Muscle layer of duodenum (tissue), 2 donors: ENCODE measurements around the gene PLK5.

Experiments used
- H3K27ac ChIP-seq: one replicate; pipeline ENCODE4 v1.7.0; 2013; ENCODE audit warnings: mild to moderate bottlenecking, low read length
- H3K27me3 ChIP-seq: one replicate; pipeline ENCODE4 v1.7.0; 2013; ENCODE audit warnings: low read depth, mild to moderate bottlenecking, control low read depth, low read length
- H3K36me3 ChIP-seq, 2 donors: one replicate each; pipeline ENCODE4 v1.7.0; 2013; ENCODE audit warnings: low read length in 2 of 2, control low read depth in 1 of 2, mild to moderate bottlenecking in 1 of 2; ENCODE audit not compliant: insufficient read depth in 2 of 2, control insufficient read depth in 1 of 2
- H3K4me1 ChIP-seq, 2 donors: one replicate each; pipeline ENCODE4 v1.7.0; 2013; ENCODE audit warnings: low read length in 2 of 2, mild to moderate bottlenecking in 2 of 2, control low read depth in 1 of 2, moderate library complexity in 1 of 2; ENCODE audit not compliant: insufficient read depth in 2 of 2, control insufficient read depth in 1 of 2
- H3K4me3 ChIP-seq, 2 donors: one replicate each; pipeline ENCODE4 v1.7.0; 2013; ENCODE audit warnings: low read length in 2 of 2, low read depth in 1 of 2, mild to moderate bottlenecking in 1 of 2
- H3K9me3 ChIP-seq, 2 donors: one replicate each; pipeline ENCODE4 v1.7.0; 2013; ENCODE audit warnings: low read length in 2 of 2, control low read depth in 1 of 2, mild to moderate bottlenecking in 1 of 2; ENCODE audit not compliant: control insufficient read depth in 1 of 2
- donor health status: healthy.

PLK5 gene

DNA sequence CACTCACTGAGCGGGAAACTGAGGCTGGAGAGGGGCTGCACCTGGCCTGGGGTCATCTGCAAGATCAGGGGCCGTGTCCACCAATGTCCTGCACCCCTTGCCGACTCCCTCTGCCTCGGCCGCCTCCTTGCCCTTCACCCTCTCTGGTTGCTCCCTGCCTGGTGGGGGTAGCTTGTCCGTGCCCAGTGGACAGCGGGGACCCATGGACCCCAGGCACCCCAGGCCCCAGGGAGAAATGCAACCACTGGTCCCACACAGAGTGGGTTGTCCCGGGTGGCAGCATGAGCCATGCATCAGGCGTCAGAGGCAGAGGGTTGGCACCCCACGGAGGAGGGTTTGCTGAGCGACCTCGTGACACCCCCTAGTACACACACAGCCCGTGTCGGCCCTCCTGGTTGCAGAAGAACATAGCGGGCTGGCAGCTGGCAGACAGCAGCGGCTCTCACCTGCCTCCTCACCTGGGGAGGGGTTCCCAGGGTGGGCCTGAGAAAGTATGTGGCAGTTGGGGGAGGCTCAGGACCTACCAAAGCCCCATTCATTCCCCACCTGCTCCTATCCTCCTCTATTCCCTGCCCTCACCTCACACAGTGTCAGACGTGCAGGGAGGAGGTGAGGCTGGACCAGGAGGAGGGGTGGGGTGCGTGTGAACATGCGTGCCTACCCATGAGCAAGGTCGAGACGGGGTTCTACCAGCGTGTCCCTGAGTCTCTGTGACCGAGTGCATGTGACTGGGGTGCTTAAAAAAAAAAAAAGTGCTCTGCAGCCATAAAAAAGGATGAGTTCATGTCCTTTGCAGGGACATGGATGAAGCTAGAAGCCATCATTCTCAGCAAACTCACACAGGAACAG lies 19.7 kb upstream of the PLK5 start:
- Histone ChIP-seq H3K4me1 (peaks cover 0 to 8% of the 10 kb centered on the region in 2 donors), H3K27me3 (peaks cover 13% of the 10 kb centered on the region), H3K4me3 (no peak overlapping the region), H3K36me3 (no peaks in the 10 kb centered on the region), H3K27ac (no peak overlapping the region), H3K9me3 (peaks cover 0 to 6% of the 10 kb centered on the region in 2 donors)

DNA sequence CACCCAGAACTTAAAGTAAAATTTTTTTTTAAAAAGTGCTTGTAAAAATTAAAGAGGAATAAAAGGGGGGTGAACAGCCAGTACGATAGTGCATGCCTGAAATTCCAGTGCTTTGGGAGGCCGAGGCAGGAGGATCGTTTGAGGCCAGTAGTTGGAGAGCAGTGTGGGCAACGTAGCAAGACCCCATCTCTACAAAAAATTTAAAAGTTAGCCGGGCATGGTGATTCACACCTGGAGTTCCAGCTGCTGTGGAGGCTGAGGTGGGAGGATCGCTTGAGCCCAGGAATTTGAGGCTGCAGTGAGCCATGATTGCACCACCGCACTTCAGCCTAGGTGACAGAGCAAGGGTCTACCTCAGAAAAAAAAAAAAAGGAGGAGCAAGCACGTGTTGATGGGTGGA lies 18.9 kb upstream of the PLK5 start:
- Histone ChIP-seq H3K4me3 (no peak overlapping the region), H3K4me1 (peaks cover 0 to 8% of the 10 kb centered on the region in 2 donors), H3K36me3 (no peaks in the 10 kb centered on the region), H3K9me3 (peaks cover 0 to 6% of the 10 kb centered on the region in 2 donors), H3K27me3 (peaks cover 13% of the 10 kb centered on the region), H3K27ac (no peak overlapping the region)

DNA sequence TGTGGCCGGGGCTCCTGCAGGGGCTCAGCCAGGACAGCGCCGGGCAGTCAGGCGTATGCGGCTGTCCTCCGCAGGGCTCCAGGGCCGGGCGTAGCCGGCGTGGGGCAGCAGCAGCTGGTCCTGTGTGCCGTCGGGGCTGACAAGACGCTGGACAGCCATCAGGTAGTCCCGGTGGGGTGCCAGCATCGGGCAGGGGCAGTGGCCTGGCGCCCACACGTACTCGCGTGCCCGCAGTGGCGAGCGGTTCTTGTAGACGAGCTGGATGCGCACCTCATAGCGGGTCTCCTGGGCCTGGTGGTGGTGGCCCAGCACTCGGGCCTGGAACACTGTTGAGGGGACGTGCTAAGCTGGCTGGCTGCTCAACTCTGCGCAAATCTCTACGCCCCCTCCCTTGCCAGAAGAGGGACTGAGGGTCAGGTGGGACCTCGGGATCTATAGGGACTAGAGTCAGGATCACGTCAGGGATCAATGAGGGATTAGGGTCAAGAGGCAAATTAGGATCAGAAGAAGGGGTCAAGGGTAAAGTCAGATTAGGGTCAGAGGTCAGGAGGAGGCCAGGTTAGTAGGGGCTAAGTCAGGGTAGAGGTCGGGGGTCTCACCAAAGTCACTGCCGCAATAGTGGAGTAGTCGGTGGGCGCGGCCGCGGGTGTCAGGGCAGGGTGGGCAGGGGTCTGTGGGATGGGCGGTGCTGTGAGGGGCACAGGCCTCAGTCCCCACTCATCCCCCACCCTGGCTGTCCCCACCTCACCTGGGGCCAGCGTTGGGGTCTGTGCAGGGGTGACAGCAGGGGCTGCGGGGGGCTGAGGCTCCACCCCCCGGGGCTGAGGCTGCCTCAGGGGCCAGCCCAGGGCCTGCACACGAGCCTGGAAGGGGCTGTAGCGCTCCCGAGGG lies 17.6 kb upstream of the PLK5 start:
- Histone ChIP-seq H3K27ac (no peak overlapping the region), H3K9me3 (peaks cover 0 to 6% of the 10 kb centered on the region in 2 donors), H3K27me3 (peaks cover 13% of the 10 kb centered on the region)

DNA sequence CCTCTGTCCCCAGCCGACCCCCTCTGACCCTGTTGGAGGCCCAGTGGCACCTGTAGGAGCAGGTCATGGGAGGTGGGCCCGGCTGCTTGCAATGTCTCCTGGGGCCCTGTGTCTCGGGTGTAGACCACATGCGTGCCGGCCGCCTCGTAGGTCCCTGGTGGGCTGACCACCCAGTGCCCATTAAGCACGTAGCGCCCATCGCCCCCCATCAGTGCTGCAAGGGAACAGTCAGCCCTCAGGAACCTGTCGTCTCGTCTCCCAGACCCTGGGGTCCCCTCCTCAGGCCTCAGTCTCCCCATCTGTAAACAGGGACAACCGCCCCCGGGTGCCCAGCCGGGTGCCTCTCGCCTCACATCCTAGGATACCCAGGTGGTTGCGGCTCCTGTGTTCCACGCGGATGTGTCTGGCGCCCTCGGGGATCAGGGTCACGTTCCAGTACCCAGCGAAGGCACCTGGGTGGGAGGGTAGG lies 16.7 kb upstream of the PLK5 start:
- Histone ChIP-seq H3K27ac (no peak overlapping the region), H3K36me3 (no peaks in the 10 kb centered on the region), H3K4me3 (peak overlapping the region; percentile 30 to 34), H3K9me3 (peaks cover 0 to 6% of the 10 kb centered on the region in 2 donors), H3K27me3 (peaks cover 15% of the 10 kb centered on the region), H3K4me1 (peaks cover 0 to 8% of the 10 kb centered on the region in 2 donors)

More for the DNA sequence above, 17.6 kb upstream of the PLK5 start:
- peaks cover 0 to 8% of the 10 kb centered on the region in 2 donors for H3K4me1 ChIP-seq
- H3K36me3 ChIP-seq, result no peaks in the 10 kb centered on the region
- no peak overlapping the region for H3K4me3 ChIP-seq

DNA sequence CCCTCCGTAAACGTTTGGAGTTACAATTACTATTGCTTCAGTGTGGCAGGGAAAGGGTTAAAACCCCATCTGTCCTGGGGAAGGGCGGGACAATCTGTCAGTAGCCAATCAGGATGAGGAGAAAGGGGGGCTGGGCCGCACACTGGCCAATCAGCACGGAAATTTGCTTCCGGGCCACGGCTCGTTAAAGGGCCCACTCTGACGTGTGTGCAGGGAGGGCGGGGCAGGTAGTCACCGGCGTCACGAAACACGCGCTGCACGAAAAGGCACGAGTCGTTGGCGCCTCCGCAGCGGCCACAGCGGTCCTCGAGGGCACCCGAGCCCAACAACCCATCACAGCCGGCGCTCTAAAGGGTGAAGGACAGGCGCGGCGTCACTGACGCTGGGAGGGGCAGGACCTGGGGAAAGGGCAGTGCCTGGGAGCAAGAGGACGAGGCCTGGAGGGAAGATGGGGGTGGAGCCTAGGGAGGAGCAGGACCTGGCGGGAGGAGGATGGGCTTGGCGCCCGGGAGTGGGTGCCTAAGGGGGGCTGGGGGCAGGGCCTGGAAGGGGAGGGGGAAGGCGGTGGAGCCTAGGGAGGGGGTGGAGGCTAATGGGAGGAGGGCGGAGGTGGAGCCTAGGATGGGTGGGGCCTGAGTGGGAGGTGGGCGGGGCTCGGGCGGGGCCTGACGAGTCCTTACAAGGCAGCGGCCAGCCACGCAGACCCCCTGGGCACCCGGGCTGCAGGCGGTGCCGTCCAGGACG lies 15.9 kb upstream of the PLK5 start:
- H3K27me3 ChIP-seq, result peaks cover 14% of the 10 kb centered on the region
- H3K36me3 ChIP-seq, result no peaks in the 10 kb centered on the region
- H3K4me1 ChIP-seq, result peaks cover 0 to 8% of the 10 kb centered on the region in 2 donors
- peaks cover 0 to 6% of the 10 kb centered on the region in 2 donors for H3K9me3 ChIP-seq
- H3K4me3 ChIP-seq, result peak overlapping the region; percentile 30 to 34
- no peak overlapping the region for H3K27ac ChIP-seq

DNA sequence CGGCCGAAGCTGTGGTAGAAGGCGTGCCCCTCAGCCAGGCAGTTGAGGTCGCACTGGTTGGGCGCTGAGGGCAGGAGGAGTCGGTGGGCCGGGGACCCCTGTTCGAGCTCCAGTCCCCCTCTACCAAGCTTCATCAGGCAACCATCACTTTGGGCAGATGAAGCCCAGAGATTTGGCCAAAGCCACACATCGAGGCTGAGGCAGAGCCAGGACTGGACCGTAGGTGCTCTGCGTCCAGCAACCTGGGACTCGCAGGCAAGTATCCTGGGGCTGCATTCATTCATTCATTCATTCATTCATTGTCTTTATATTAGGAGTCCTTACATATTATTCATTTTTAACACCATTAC lies 15.4 kb upstream of the PLK5 start:
- no peak overlapping the region for H3K27ac ChIP-seq
- peaks cover 9% of the 10 kb centered on the region for H3K27me3 ChIP-seq
- H3K36me3 ChIP-seq, result no peaks in the 10 kb centered on the region
- peaks cover 0 to 13% of the 10 kb centered on the region in 2 donors for H3K4me1 ChIP-seq
- H3K4me3 ChIP-seq, result peak overlapping the region in 1 of 2 donors; percentile 16
- H3K9me3 ChIP-seq, result peaks cover 0 to 6% of the 10 kb centered on the region in 2 donors

DNA sequence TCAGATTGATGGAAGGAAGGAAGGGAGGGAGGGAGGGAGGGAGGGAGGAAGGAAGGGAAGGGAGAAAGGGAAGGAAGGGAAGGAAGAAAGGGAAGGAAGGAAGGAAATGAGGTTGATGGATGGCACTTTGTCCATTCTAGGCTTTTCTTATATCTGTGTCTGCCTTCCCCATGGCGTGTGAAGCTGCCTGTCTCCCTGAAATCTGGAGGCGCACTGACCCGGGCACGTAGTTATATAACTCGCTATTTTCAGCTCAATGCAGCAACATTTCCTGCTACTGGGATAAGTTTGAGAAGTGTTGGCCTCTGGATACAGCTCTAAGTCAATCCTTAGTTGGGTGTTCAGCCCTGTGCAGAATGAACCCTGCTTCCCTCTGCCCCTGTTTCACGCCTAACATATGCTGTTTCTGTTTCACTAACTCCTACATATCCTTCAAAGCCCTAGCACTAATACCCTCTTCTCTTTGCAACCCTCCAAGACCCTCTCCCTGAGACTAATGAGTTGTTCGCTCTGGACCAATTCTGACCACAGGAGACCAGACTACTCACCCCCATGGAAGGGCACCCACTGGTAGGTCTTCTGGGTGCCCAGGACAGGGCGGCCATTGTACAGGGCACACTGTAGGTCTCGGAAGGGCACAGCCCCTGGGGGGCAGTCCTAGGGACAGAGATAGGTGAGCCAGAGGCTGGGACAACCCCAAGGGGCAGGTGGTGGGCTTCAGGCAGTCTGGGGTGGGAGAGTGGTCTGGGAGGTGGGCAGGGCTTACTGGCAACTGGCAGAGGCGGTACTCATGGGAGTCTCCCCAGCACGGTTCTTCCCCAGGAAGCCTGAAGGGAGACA lies 14.1 kb upstream of the PLK5 start:
- no peak overlapping the region for H3K27ac ChIP-seq
- peaks cover 0 to 6% of the 10 kb centered on the region in 2 donors for H3K9me3 ChIP-seq
- H3K36me3 ChIP-seq, result no peaks in the 10 kb centered on the region
- peaks cover 0 to 15% of the 10 kb centered on the region in 2 donors for H3K4me1 ChIP-seq
- no peak overlapping the region for H3K4me3 ChIP-seq
- H3K27me3 ChIP-seq, result peaks cover 3% of the 10 kb centered on the region

DNA sequence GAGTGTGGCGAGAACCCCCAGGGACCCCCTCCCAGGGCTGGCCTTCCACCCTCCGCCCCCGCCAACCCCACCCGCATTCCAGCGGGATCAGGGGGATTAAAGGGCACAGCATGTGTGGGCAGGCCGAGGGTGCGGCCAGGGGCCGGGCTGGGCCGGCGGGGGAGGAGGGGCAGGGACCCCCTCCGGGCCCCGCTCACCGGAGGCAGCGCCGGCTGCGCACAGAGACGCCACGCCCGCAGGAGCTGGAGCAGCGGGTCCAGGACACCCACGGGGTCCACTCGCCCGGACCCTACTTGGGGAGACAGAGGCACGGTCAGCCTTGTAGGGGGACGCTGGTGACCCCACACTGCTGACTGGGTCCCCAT lies 13.5 kb upstream of the PLK5 start:
- Histone ChIP-seq H3K27me3 (peaks cover 3% of the 10 kb centered on the region), H3K4me3 (no peak overlapping the region), H3K36me3 (no peaks in the 10 kb centered on the region), H3K9me3 (peaks cover 0 to 4% of the 10 kb centered on the region in 2 donors), H3K4me1 (peaks cover 0 to 15% of the 10 kb centered on the region in 2 donors), H3K27ac (no peak overlapping the region)

DNA sequence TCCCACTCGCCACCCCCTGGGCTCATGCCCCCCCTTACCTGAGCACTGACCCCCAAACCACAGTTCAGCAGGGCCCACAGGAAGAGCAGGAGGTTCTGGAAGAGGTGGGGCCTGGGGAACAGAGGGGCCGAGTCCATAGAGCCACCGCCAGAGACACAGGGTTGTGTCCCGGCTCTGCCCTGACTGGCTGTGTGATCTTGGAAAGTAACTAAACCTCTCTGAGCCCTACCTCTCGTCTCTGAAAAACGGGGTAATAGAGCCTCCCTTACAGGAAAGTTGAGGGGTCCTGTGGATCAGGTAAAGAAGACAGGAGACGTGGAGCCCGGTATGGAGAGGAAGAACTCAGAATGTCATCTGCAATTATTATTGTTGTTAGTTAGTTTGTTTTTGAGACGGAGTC lies 13.1 kb upstream of the PLK5 start:
- H3K9me3 ChIP-seq, result peaks cover 0 to 4% of the 10 kb centered on the region in 2 donors
- peaks cover 0 to 15% of the 10 kb centered on the region in 2 donors for H3K4me1 ChIP-seq
- H3K36me3 ChIP-seq, result no peaks in the 10 kb centered on the region
- peaks cover 3% of the 10 kb centered on the region for H3K27me3 ChIP-seq
- H3K4me3 ChIP-seq, result no peak overlapping the region
- H3K27ac ChIP-seq, result no peak overlapping the region
